GM12878 (cell line): ENCODE data around the gene DNAH1. TPM values are rescaled to one million over a fixed set of nuclear protein-coding genes. Genes with fewer than 3 reads are reported as not detected.

Experiments used
- ASH2L ChIP-seq: fragments of 300-600, 200-600 bp; sonication (generic); IDR thresholded peaks from 2 replicates; pipeline ENCODE4 v1.6.1; 2017; ENCODE audit warnings: low read depth, mild to moderate bottlenecking, borderline replicate concordance
- ATF2 ChIP-seq: IDR thresholded peaks from 2 replicates; pipeline ENCODE4 v1.6.1; 2012; ENCODE audit warnings: low read length, inconsistent platforms
- CBFB ChIP-seq: IDR thresholded peaks from 2 replicates; pipeline ENCODE4 v1.6.1; 2016; ENCODE audit warnings: antibody characterized with exemption, low read depth
- ETV6 ChIP-seq, 2 experiments: fragments of 450-650 bp in 1 of 2; IDR thresholded peaks in 1 of 2; conservative IDR thresholded peaks in 1 of 2; 2 replicates each; pipeline ENCODE4 v1.6.1; 2014; ENCODE audit warnings: antibody characterized with exemption in 1 of 2, borderline replicate concordance in 1 of 2, low read depth in 1 of 2, mild to moderate bottlenecking in 1 of 2, moderate library complexity in 1 of 2
- FOS ChIP-seq: IDR thresholded peaks from 3 replicates; pipeline ENCODE4 v1.6.1; 2011; ENCODE audit warnings: borderline replicate concordance; ENCODE audit not compliant: insufficient read length; ENCODE audit errors: extremely low read depth
- HCFC1 ChIP-seq: fragments of 150-350 bp; IDR thresholded peaks from 2 replicates; pipeline ENCODE4 v1.6.1; 2014; ENCODE audit warnings: low read length
- IKZF1 ChIP-seq: fragments of 450-650 bp; conservative IDR thresholded peaks from 2 replicates; pipeline ENCODE4 v1.6.1; 2017; ENCODE audit warnings: antibody characterized with exemption, mild to moderate bottlenecking
- KDM1A ChIP-seq: fragments of 200-600 bp; sonication (generic); IDR thresholded peaks from 2 replicates; pipeline ENCODE4 v1.6.1; 2016; ENCODE audit warnings: borderline replicate concordance
- MYC ChIP-seq: IDR thresholded peaks from 2 replicates; pipeline ENCODE4 v1.6.1; 2011; ENCODE audit warnings: mild to moderate bottlenecking, low read length, moderate library complexity, inconsistent platforms; ENCODE audit not compliant: insufficient read depth, insufficient replicate concordance, insufficient read length, severe bottlenecking
- NFYB ChIP-seq: IDR thresholded peaks from 2 replicates; pipeline ENCODE4 v1.6.1; 2011; ENCODE audit warnings: low read depth, mild to moderate bottlenecking, low read length, improper control_type of control experiment, moderate library complexity; ENCODE audit not compliant: insufficient read depth
- NR2F1 ChIP-seq: fragments of 450-650 bp; conservative IDR thresholded peaks from 2 replicates; pipeline ENCODE4 v1.6.1; 2017; ENCODE audit warnings: mild to moderate bottlenecking
- PML ChIP-seq: IDR thresholded peaks from 2 replicates; pipeline ENCODE4 v1.6.1; 2012; ENCODE audit warnings: low read length, inconsistent platforms
- POU2F2 ChIP-seq: IDR thresholded peaks from 3 replicates; pipeline ENCODE4 v1.6.1; 2011; ENCODE audit warnings: low read depth, mild to moderate bottlenecking, low read length, borderline replicate concordance
- RAD21 ChIP-seq: IDR thresholded peaks from 2 replicates; pipeline ENCODE4 v1.6.1; 2011; ENCODE audit warnings: mild to moderate bottlenecking, low read depth, low read length, moderate library complexity; ENCODE audit not compliant: insufficient read depth
- RCOR1 ChIP-seq: conservative IDR thresholded peaks from 2 replicates; pipeline ENCODE4 v1.6.1; 2012; ENCODE audit warnings: low read depth, low read length, improper control_type of control experiment
- SPI1 ChIP-seq: IDR thresholded peaks from 2 replicates; pipeline ENCODE4 v1.6.1; 2011; ENCODE audit warnings: low read depth, mild to moderate bottlenecking, low read length, moderate library complexity, borderline replicate concordance; ENCODE audit not compliant: insufficient read depth
- SRF ChIP-seq, 2 experiments: IDR thresholded peaks; 2 replicates each; pipeline ENCODE4 v1.6.1; 2011; ENCODE audit warnings: low read depth in 2 of 2, low read length in 2 of 2, mild to moderate bottlenecking in 1 of 2, moderate library complexity in 1 of 2
- TCF12 ChIP-seq: IDR thresholded peaks from 2 replicates; pipeline ENCODE4 v1.6.1; 2011; ENCODE audit warnings: low read depth, mild to moderate bottlenecking, low read length
- YBX1 ChIP-seq: fragments of 450-650 bp; IDR thresholded peaks from 2 replicates; pipeline ENCODE4 v1.6.1; 2016; ENCODE audit warnings: antibody characterized with exemption
- ZNF687 ChIP-seq: fragments of 450-650 bp; IDR thresholded peaks from 2 replicates; pipeline ENCODE4 v1.6.1; 2017; ENCODE audit warnings: mild to moderate bottlenecking, moderate library complexity
- polyA plus RNA-seq, 11 experiments: library from polyadenylated mRNA; depleted of rRNA in 4 of 11; unstranded in 6 of 11; stranded (reverse) in 5 of 11; fragments of >200 nt; fragmentation: Nextera tagmentation in 4 of 11; fragmentation: Illumina TruSeq in 1 of 11; extraction: Ambion mirVana in 4 of 11; extraction: Trizol in 1 of 11; gene quantifications; 1 replicate in 1 of 11; 2 replicates in 10 of 11; pipeline versions ENCODE4 v1.2.1 to v1.2.3, GENCODE V29; 2011 to 2016; ENCODE audit warnings: inconsistent platforms in 2 of 11, missing spikeins in 2 of 11, low read depth in 1 of 11
- total RNA-seq, 4 experiments: library from RNA; depleted of rRNA in 3 of 4; stranded (reverse); fragments of >200 nt in 3 of 4; fragmentation: Illumina TruSeq in 1 of 4; extraction: Trizol in 1 of 4; gene quantifications; 2 replicates each; pipeline versions ENCODE4 v1.2.1 to v1.2.3, GENCODE V29; 2013 to 2021
- TF ChIP-seq, protein P1 (sequence below): fragments of 450-650 bp; IDR thresholded peaks from 2 replicates; pipeline ENCODE4 v1.6.1; 2017; ENCODE audit warnings: antibody characterized with exemption, mild to moderate bottlenecking, moderate library complexity

The DNAH1 gene
- total and polyA plus RNA-seq, 10 of the 15 experiments (the other 5 are each of a cell fraction or from before 2014, with no cell fraction given), result 0.31 to 5.8 (median 2.7) TPM

- TF ChIP-seq SRF (IDR thresholded peaks at IDR 0.05; ENCODE audit: low read depth in 2 of 2, low read length in 2 of 2) (no peak), NFYB (no peak), NR2F1 (peak; percentile 55), YBX1 (no peak), ETV6 (conservative IDR thresholded peaks at IDR 0.05 in 1 of 2, IDR thresholded peaks at IDR 0.05 in 1 of 2; ENCODE audit: borderline replicate concordance in 1 of 2, low read depth in 1 of 2) (no peak), RAD21 (no peak), KDM1A (no peak), FOS (no peak), ASH2L (no peak), POU2F2 (no peak), ATF2 (no peak), IKZF1 (peak; percentile 79), RCOR1 (no peak), MYC (no peak), HCFC1 (no peak), PML (no peak), ZNF687 (peak; percentile 18; the same call in 1 of the 2 replicates), SPI1 (no peak), CBFB (no peak), TCF12 (no peak)
- TF ChIP-seq, protein P1, sequence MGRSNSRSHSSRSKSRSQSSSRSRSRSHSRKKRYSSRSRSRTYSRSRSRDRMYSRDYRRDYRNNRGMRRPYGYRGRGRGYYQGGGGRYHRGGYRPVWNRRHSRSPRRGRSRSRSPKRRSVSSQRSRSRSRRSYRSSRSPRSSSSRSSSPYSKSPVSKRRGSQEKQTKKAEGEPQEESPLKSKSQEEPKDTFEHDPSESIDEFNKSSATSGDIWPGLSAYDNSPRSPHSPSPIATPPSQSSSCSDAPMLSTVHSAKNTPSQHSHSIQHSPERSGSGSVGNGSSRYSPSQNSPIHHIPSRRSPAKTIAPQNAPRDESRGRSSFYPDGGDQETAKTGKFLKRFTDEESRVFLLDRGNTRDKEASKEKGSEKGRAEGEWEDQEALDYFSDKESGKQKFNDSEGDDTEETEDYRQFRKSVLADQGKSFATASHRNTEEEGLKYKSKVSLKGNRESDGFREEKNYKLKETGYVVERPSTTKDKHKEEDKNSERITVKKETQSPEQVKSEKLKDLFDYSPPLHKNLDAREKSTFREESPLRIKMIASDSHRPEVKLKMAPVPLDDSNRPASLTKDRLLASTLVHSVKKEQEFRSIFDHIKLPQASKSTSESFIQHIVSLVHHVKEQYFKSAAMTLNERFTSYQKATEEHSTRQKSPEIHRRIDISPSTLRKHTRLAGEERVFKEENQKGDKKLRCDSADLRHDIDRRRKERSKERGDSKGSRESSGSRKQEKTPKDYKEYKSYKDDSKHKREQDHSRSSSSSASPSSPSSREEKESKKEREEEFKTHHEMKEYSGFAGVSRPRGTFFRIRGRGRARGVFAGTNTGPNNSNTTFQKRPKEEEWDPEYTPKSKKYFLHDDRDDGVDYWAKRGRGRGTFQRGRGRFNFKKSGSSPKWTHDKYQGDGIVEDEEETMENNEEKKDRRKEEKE, result no peak
These were observed 16.1 kb upstream of the DNAH1 start (continued) for GRCh38 chr3:52299879-52300611.
